ENCODE data around the gene SCN5A. TPM values are rescaled to one million over a fixed set of nuclear protein-coding genes. Genes with fewer than 3 reads are reported as not detected.

The SCN5A gene
- total RNA-seq, 1 experiment from 2014 or later, result 0.16 TPM

GRCh38 chr3:38696034-38696433, 46.5 kb upstream of the SCN5A start:
- no peaks in the 10 kb centered on the region for H3K4me1 Mint-ChIP-seq (ENCODE audit: low read depth, unreplicated experiment)
- H3K9me3 ChIP-seq, result no peaks in the 10 kb centered on the region
- no peak overlapping the region for H3K27ac Mint-ChIP-seq (ENCODE audit: unreplicated experiment)
- H3K4me1 ChIP-seq, result no peaks in the 10 kb centered on the region
- no peaks in the 10 kb centered on the region for H3K9me3 Mint-ChIP-seq (ENCODE audit: unreplicated experiment)
- no peak overlapping the region for H3K4me3 ChIP-seq (ENCODE audit: low read depth, low read length)
- H3K36me3 Mint-ChIP-seq (ENCODE audit: insufficient read depth, unreplicated experiment), result no peaks in the 10 kb centered on the region
- CTCF ChIA-PET, result no interaction called here
- intact Hi-C loops (cut with micrococcal nuclease; ENCODE audit: unreplicated experiment), result no loop called here
- TF ChIP-seq, protein P1, sequence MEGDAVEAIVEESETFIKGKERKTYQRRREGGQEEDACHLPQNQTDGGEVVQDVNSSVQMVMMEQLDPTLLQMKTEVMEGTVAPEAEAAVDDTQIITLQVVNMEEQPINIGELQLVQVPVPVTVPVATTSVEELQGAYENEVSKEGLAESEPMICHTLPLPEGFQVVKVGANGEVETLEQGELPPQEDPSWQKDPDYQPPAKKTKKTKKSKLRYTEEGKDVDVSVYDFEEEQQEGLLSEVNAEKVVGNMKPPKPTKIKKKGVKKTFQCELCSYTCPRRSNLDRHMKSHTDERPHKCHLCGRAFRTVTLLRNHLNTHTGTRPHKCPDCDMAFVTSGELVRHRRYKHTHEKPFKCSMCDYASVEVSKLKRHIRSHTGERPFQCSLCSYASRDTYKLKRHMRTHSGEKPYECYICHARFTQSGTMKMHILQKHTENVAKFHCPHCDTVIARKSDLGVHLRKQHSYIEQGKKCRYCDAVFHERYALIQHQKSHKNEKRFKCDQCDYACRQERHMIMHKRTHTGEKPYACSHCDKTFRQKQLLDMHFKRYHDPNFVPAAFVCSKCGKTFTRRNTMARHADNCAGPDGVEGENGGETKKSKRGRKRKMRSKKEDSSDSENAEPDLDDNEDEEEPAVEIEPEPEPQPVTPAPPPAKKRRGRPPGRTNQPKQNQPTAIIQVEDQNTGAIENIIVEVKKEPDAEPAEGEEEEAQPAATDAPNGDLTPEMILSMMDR (IDR thresholded peaks at IDR 0.05; ENCODE audit: insufficient read depth in 1 of 2, low read depth in 1 of 2, low read length in 1 of 2, severe bottlenecking in 1 of 2, unreplicated experiment in 1 of 2), result no peak
- no peaks in the 10 kb centered on the region for H3K27me3 ChIP-seq (replicated peaks; ENCODE audit: control insufficient read depth, insufficient read depth, low read length)
- H3K36me3 ChIP-seq (ENCODE audit: control insufficient read depth, insufficient read depth, low read length), result no peaks in the 10 kb centered on the region
- H3K4me3 Mint-ChIP-seq (ENCODE audit: unreplicated experiment), result no peak overlapping the region
- POLR2A ChIA-PET, result no interaction called here
- H3K27me3 Mint-ChIP-seq (ENCODE audit: insufficient read depth, unreplicated experiment), result peaks cover 11% of the 10 kb centered on the region
- DNase-seq, result no peak
- no TSS peak for BruUV-seq (replicated peaks)

DNA sequence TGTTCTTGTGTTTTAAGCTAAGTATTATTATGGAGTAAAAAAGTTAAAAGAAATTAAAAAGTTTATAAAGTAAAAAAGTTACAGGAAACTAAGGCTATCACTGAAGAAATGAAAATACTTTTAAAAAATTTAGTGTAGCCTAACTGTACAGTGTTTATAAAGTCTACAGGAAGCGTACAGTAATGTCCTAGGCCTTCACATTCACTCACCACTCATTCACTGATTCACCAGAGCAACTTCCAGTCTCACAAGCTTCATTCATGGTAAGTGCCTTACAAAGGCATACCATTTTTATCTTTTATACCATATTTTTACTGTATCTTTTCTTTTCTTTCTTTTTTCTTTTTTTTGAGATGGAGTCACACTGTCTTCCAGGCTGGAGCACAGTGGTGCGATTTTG, 40.7 kb upstream of the SCN5A start:
- Mint-ChIP-seq H3K9me3 (ENCODE audit: unreplicated experiment) (no peaks in the 10 kb centered on the region), H3K27me3 (ENCODE audit: insufficient read depth, unreplicated experiment) (peaks cover 6% of the 10 kb centered on the region), H3K36me3 (ENCODE audit: insufficient read depth, unreplicated experiment) (no peaks in the 10 kb centered on the region), H3K27ac (ENCODE audit: unreplicated experiment) (no peak overlapping the region), H3K4me1 (ENCODE audit: low read depth, unreplicated experiment) (no peaks in the 10 kb centered on the region), H3K4me3 (ENCODE audit: unreplicated experiment) (no peak overlapping the region)
- H3K9me3 ChIP-seq, result no peaks in the 10 kb centered on the region
- POLR2A ChIA-PET, result no interaction called here
- H3K27me3 ChIP-seq (replicated peaks; ENCODE audit: control insufficient read depth, insufficient read depth, low read length), result no peaks in the 10 kb centered on the region
- no peak overlapping the region for H3K4me3 ChIP-seq (ENCODE audit: low read depth, low read length)
- H3K4me1 ChIP-seq, result no peaks in the 10 kb centered on the region
- TF ChIP-seq, protein P1 (IDR thresholded peaks at IDR 0.05; ENCODE audit: insufficient read depth in 1 of 2, low read depth in 1 of 2, low read length in 1 of 2, severe bottlenecking in 1 of 2, unreplicated experiment in 1 of 2), result no peak
- no peak for DNase-seq
- CTCF ChIA-PET, result no interaction called here
- BruUV-seq (replicated peaks), result no TSS peak
- intact Hi-C loops (cut with micrococcal nuclease; ENCODE audit: unreplicated experiment), result no loop called here
- H3K36me3 ChIP-seq (ENCODE audit: control insufficient read depth, insufficient read depth, low read length), result no peaks in the 10 kb centered on the region

DNA sequence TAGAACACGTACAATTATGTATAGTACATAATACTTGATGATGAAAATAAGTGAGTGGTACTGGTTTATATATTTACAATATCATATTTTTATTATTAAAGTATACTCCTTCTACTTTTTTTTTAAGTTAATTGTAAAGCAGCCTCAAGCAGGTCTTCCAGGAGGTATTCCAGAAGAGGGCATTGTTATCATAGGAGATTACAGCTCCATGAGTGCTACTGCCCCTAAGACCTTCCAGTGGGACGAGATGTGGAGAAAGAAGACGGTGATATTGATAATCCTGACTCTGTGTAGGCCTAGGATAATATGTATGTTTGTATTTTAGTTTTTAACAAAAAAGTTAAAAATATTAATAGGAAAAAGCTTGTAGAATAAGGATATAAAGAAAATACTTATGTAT, 40.3 kb upstream of the SCN5A start:
- POLR2A ChIA-PET, result no interaction called here
- peaks cover 3% of the 10 kb centered on the region for H3K27me3 Mint-ChIP-seq (ENCODE audit: insufficient read depth, unreplicated experiment)
- TF ChIP-seq, protein P1 (IDR thresholded peaks at IDR 0.05; ENCODE audit: insufficient read depth in 1 of 2, low read depth in 1 of 2, low read length in 1 of 2, severe bottlenecking in 1 of 2, unreplicated experiment in 1 of 2), result no peak

More for the DNA sequence above, 40.3 kb upstream of the SCN5A start:
- Histone ChIP-seq H3K36me3 (ENCODE audit: control insufficient read depth, insufficient read depth, low read length) (no peaks in the 10 kb centered on the region), H3K9me3 (no peaks in the 10 kb centered on the region), H3K27me3 (replicated peaks; ENCODE audit: control insufficient read depth, insufficient read depth, low read length) (no peaks in the 10 kb centered on the region), H3K4me3 (ENCODE audit: low read depth, low read length) (no peak overlapping the region), H3K4me1 (no peaks in the 10 kb centered on the region)
- intact Hi-C loops (cut with micrococcal nuclease; ENCODE audit: unreplicated experiment), result no loop called here
- no peak overlapping the region for H3K27ac Mint-ChIP-seq (ENCODE audit: unreplicated experiment)
- BruUV-seq (replicated peaks), result no TSS peak
- no peaks in the 10 kb centered on the region for H3K9me3 Mint-ChIP-seq (ENCODE audit: unreplicated experiment)
- DNase-seq, result no peak
- CTCF ChIA-PET, result no interaction called here
- H3K4me3 Mint-ChIP-seq (ENCODE audit: unreplicated experiment), result no peak overlapping the region
- no peaks in the 10 kb centered on the region for H3K4me1 Mint-ChIP-seq (ENCODE audit: low read depth, unreplicated experiment)
- H3K36me3 Mint-ChIP-seq (ENCODE audit: insufficient read depth, unreplicated experiment), result no peaks in the 10 kb centered on the region
